SK-N-SH treated with all-trans-retinoic acid at 6 μM for 48 hours (cell line): ENCODE results near the gene MYO15A.

Source experiments
- ATAC-seq: fragments of 200-7000 bp; cut with Tn5 transposase; 3 replicates; pipeline ENCODE4 v1.9.1; 2020; ENCODE audit warnings: mild to moderate bottlenecking, moderate library complexity
- BACH2 ChIP-seq: fragments of 250-450 bp; sonication (Bioruptor Pico); IDR thresholded peaks from 2 replicates; pipeline ENCODE4 v1.9.0; 2021; ENCODE audit warnings: mild to moderate bottlenecking, borderline replicate concordance
- CREB5 ChIP-seq: fragments of 250-450 bp; sonication (Bioruptor Pico); IDR thresholded peaks from 2 replicates; pipeline ENCODE4 v1.5.1; 2020; ENCODE audit warnings: low read depth, mild to moderate bottlenecking, moderate library complexity
- CSDC2 ChIP-seq: fragments of 250-450 bp; sonication (Bioruptor Pico); IDR thresholded peaks from 2 replicates; pipeline ENCODE4 v1.5.0; 2020; ENCODE audit warnings: mild to moderate bottlenecking, moderate library complexity
- CSRNP3 ChIP-seq: fragments of 250-450 bp; sonication (Bioruptor Pico); IDR thresholded peaks from 2 replicates; pipeline ENCODE4 v1.5.1; 2021; ENCODE audit warnings: mild to moderate bottlenecking, moderate library complexity
- ESRRG ChIP-seq: fragments of 250-450 bp; sonication (Bioruptor Pico); IDR thresholded peaks from 2 replicates; pipeline ENCODE4 v1.6.1; 2021; ENCODE audit warnings: mild to moderate bottlenecking
- OSR1 ChIP-seq: fragments of 250-450 bp; sonication (Bioruptor Pico); IDR thresholded peaks from 2 replicates; pipeline ENCODE4 v1.8.0; 2022; ENCODE audit warnings: moderate library complexity, mild to moderate bottlenecking, inconsistent platforms
- PATZ1 ChIP-seq: fragments of 250-450 bp; sonication (Bioruptor Pico); IDR thresholded peaks from 2 replicates; pipeline ENCODE4 v1.8.0; 2020; ENCODE audit warnings: mild to moderate bottlenecking, moderate library complexity, borderline replicate concordance
- PPARA ChIP-seq: fragments of 250-450 bp; sonication (Bioruptor Pico); IDR thresholded peaks from 2 replicates; pipeline ENCODE4 v1.5.0; 2020; ENCODE audit warnings: mild to moderate bottlenecking, borderline replicate concordance
- RARB ChIP-seq: fragments of 250-450 bp; sonication (Bioruptor Pico); IDR thresholded peaks from 2 replicates; pipeline ENCODE4 v1.8.0; 2021; ENCODE audit warnings: mild to moderate bottlenecking, moderate library complexity
- SNAI2 ChIP-seq: fragments of 250-450 bp; sonication (Bioruptor Pico); IDR thresholded peaks from 2 replicates; pipeline ENCODE4 v1.5.0; 2020; ENCODE audit warnings: mild to moderate bottlenecking, moderate library complexity
- TCF4 ChIP-seq: fragments of 250-450 bp; sonication (Bioruptor Pico); IDR thresholded peaks from 2 replicates; pipeline ENCODE4 v1.8.0; 2021; ENCODE audit warnings: mild to moderate bottlenecking, moderate library complexity, borderline replicate concordance
- TOX ChIP-seq: fragments of 250-450 bp; sonication (Bioruptor Pico); IDR thresholded peaks from 2 replicates; pipeline ENCODE4 v1.8.0; 2021; ENCODE audit warnings: mild to moderate bottlenecking, moderate library complexity, borderline replicate concordance
- ZC3H10 ChIP-seq: fragments of 250-450 bp; sonication (Bioruptor Pico); IDR thresholded peaks from 2 replicates; pipeline ENCODE4 v1.5.1; 2021; ENCODE audit warnings: mild to moderate bottlenecking, moderate library complexity
- ZFP3 ChIP-seq: fragments of 250-450 bp; sonication (Bioruptor Pico); IDR thresholded peaks from 2 replicates; pipeline ENCODE4 v1.5.0; 2020; ENCODE audit warnings: mild to moderate bottlenecking, moderate library complexity
- ZNF565 ChIP-seq: fragments of 450-650 bp; formaldehyde crosslinking; conservative IDR thresholded peaks from 2 replicates; pipeline ENCODE4 v1.5.0; 2020; ENCODE audit warnings: low read depth, mild to moderate bottlenecking, moderate library complexity
- ZNF70 ChIP-seq: fragments of 450-650 bp; formaldehyde crosslinking; IDR thresholded peaks from 2 replicates; pipeline ENCODE4 v1.5.0; 2020; ENCODE audit warnings: mild to moderate bottlenecking, moderate library complexity
- TF ChIP-seq, protein P1 (sequence below): fragments of 250-450 bp; sonication (Bioruptor Pico); IDR thresholded peaks from 2 replicates; pipeline ENCODE4 v1.5.0; 2020; ENCODE audit warnings: mild to moderate bottlenecking, moderate library complexity

MYO15A gene

DNA sequence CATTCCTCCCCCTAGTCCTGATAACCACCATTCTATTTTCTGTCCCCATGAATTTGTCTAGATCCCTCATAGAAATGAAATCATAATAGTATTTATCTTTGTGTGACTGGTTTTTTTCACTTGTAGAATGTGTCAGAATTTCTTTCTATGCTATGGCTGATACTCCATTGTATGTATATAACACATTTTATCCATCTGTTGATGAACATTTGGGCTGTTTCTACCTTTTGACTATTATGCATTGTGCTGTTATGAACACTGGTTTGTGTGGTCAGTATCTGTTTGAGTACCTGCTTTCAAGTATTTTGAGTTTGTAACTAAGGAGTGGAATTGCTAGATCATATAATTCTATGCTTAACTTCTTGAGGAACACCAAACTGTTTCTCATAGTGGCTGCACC is 36.8 kb upstream of the MYO15A start:
- ATAC-seq = no peak
- TF ChIP-seq ZNF565 (CRISPR knock-in tag) (no peak), ZFP3 (CRISPR knock-in tag) (no peak), CREB5 (CRISPR knock-in tag) (no peak), PATZ1 (CRISPR knock-in tag) (no peak), PPARA (CRISPR knock-in tag) (no peak), OSR1 (CRISPR knock-in tag) (no peak), ZC3H10 (CRISPR knock-in tag) (no peak), BACH2 (CRISPR knock-in tag) (no peak), TOX (CRISPR knock-in tag) (no peak), SNAI2 (CRISPR knock-in tag) (no peak), ESRRG (CRISPR knock-in tag) (no peak), TCF4 (no peak), ZNF70 (CRISPR knock-in tag) (no peak)
- TF ChIP-seq, protein P1, sequence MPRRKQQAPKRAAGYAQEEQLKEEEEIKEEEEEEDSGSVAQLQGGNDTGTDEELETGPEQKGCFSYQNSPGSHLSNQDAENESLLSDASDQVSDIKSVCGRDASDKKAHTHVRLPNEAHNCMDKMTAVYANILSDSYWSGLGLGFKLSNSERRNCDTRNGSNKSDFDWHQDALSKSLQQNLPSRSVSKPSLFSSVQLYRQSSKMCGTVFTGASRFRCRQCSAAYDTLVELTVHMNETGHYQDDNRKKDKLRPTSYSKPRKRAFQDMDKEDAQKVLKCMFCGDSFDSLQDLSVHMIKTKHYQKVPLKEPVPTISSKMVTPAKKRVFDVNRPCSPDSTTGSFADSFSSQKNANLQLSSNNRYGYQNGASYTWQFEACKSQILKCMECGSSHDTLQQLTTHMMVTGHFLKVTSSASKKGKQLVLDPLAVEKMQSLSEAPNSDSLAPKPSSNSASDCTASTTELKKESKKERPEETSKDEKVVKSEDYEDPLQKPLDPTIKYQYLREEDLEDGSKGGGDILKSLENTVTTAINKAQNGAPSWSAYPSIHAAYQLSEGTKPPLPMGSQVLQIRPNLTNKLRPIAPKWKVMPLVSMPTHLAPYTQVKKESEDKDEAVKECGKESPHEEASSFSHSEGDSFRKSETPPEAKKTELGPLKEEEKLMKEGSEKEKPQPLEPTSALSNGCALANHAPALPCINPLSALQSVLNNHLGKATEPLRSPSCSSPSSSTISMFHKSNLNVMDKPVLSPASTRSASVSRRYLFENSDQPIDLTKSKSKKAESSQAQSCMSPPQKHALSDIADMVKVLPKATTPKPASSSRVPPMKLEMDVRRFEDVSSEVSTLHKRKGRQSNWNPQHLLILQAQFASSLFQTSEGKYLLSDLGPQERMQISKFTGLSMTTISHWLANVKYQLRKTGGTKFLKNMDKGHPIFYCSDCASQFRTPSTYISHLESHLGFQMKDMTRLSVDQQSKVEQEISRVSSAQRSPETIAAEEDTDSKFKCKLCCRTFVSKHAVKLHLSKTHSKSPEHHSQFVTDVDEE (CRISPR knock-in tag) = no peak

DNA sequence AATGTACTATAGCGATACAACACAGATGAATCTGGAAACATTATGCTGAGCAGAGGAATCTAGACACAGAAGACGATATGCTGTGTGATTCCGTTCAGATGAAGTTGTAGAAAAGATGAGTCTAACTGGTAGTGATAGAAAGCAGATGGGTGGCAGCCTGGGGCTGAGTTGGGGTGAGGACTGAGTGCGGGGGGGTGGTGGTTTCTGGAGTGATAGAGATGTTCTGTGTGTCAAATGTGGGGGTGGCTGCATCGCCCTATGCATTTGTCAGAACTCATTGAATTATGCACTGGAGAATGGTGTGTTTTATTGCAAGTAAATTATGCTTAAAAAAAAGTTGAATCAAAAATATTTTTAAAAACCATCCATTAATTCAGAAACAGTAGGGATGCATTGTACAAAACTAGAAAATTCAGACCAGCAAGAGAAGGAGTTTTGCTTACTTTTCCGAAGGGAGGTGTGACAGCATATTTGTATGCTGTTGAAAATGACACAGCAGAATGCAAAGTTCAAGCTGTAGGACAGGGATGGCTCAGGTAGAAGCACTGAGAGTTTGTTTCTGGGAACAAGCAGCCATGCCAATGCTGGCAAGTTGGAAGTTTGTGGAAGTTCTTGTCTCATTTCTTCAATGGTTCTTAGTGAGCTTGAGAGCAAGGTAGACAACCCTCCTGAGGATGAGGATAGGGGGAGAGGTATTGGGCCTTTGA is 33.8 kb upstream of the MYO15A start:
- TF ChIP-seq RARB (CRISPR knock-in tag) (no peak), PPARA (CRISPR knock-in tag) (no peak)
- ATAC-seq = peak; percentile 42; the same call in 2 of the 3 replicates

DNA sequence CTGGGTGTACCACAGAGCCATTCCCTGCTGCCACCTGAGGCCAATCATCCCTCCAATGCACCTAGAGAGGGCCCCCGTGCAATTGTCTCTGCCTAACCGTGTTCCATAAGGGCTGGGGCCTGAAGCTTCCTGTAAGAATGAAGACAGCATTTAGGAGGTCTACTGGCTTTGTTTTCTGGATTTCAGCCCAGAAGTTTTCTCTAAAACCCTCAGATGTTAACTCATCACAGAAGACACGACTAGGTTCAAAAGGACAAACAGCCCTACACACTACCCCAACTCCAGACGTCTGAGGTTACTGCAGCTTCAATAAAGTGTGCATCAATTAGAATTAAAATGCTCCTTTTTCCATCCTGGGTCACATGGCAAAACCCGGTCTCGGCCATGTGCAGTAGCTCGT is 31.6 kb upstream of the MYO15A start:
- ATAC-seq = no peak; the same call in 2 of the 3 replicates
- TF ChIP-seq ZNF565 (CRISPR knock-in tag) = no peak

DNA sequence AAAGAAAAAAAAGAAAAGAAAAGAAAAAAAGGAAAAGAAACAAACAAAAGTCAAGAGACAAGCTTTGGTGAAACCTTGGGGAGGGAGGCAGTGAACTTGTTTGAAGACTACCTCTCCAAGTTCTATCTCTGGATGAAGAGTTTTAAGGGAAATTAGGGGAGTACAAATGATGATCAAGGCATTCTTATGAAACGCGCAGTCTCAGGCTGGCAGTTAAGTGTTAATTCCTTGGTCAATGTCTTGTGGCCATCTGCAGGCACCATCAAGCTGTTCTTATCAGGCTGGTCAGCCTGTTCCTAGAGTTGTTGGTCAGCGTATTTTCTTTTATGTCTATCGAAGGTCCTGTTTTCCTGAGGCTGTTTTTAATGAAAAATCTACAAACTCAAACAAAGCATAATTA is 29.0 kb upstream of the MYO15A start:
- TF ChIP-seq ZFP3 (CRISPR knock-in tag) (no peak), CSRNP3 (CRISPR knock-in tag) (no peak), CSDC2 (CRISPR knock-in tag) (no peak), ZC3H10 (CRISPR knock-in tag) (no peak), OSR1 (CRISPR knock-in tag) (no peak), PATZ1 (CRISPR knock-in tag) (no peak)
- TF ChIP-seq, all 23 proteins: peak for 0
- ATAC-seq = no peak
